Neural crest cell (in vitro differentiated cells): ENCODE measurements around the gene MCF2L. TPM values are rescaled to one million over a fixed set of nuclear protein-coding genes. Genes with fewer than 3 reads are reported as not detected.
A peak's percentile ranks its signal among the peaks of the same experiment; 100 is the strongest.

Experiments
- DNase-seq: peaks from one replicate; pipeline ENCODE4 v3.0.0; 2021; ENCODE audit warnings: low read depth, mixed read lengths, low spot score
- H3K27ac Mint-ChIP-seq: one replicate; pipeline ENCODE4 v1.8.0; 2021; ENCODE audit warnings: mild to moderate bottlenecking, mixed read lengths; ENCODE audit not compliant: unreplicated experiment
- H3K27me3 Mint-ChIP-seq: 2 replicates; pipeline ENCODE4 v1.8.0; 2021; ENCODE audit warnings: low read depth, mild to moderate bottlenecking, mixed read lengths
- H3K36me3 Mint-ChIP-seq: 2 replicates; pipeline ENCODE4 v1.8.0; 2021; ENCODE audit warnings: low read depth, mild to moderate bottlenecking, mixed read lengths
- H3K4me1 Mint-ChIP-seq: 2 replicates; pipeline ENCODE4 v1.8.0; 2021; ENCODE audit warnings: mixed read lengths
- H3K4me3 Mint-ChIP-seq: one replicate; pipeline ENCODE4 v1.8.0; 2021; ENCODE audit warnings: mild to moderate bottlenecking, mixed read lengths
- H3K9me3 Mint-ChIP-seq: 2 replicates; pipeline ENCODE4 v1.8.0; 2021; ENCODE audit warnings: mixed read lengths
- total RNA-seq: library from RNA; stranded (reverse); gene quantifications from 2 replicates; pipeline ENCODE4 v1.2.1, GENCODE V29; 2021
- TF ChIP-seq, protein P1 (sequence below): fragments of 200-600 bp; sonication (generic); conservative IDR thresholded peaks from 2 replicates; pipeline ENCODE4 v1.5.0; 2021; ENCODE audit warnings: antibody characterized with exemption, mild to moderate bottlenecking

MCF2L gene
- total RNA-seq, 1 donor from 2014 or later = 59.9 TPM

DNA sequence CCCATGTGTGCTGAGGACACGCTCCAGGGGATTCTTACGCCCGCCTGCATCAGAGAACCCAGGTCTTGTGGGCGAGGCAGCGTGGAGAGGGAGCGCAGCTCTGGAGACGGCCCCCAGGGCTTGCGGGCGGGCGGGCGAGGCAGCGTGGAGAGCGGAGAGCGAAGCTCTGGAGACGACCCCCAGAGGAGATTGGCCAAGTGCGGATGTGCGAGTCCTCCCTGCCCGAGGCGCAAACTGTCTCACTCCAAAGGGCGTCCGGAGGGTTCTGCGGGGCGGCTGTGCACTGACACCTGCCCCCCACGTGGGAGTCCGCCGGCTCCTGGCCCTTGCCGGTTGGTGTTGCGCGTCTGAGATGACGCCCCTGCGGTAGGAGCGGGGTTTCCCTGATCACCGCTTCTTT, 39.8 kb downstream of the MCF2L start:
- peaks cover 6% of the 10 kb centered on the region for H3K9me3 Mint-ChIP-seq
- H3K4me3 Mint-ChIP-seq = no peak overlapping the region

DNA sequence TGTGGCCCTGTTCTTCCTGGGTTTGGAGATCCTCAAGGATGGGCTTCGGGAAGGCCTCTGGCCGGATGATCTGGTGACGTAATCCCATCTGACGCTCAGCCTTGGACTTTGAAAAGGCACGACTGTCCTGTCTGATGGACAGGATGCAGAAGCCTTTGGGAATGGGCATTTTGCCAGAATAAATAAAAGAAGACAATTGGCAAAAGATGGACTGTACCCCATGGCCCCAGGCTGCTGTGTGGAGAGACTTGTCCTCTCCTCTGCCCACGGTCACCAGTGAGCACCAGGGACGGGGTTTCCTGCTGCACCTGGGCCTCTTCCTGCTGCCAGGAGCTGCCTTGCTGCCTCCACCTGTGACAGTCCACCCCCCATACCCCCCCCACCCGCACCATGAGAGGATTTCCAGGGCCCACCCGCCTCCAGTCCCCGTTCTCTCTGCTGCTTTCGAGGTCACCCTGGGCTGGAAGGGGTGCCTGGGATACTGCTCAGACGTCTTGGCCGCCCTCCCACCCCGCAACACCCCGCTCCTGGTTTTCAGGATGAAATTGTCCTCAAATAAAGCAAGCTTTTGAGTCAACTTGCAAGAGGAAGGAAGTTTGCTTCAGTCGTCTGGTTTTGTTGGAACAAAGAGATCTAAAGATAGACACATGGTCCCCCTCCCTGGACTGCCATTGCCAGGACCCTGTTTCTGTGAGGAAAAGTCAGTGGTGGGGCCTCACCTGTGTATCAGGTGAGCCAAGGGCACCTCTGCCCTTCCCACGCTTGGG, 40.9 kb downstream of the MCF2L start:
- Mint-ChIP-seq H3K36me3 (peaks cover 33% of the 10 kb centered on the region), H3K27ac (peak overlapping the region; percentile 92), H3K4me1 (peaks cover 31% of the 10 kb centered on the region), H3K9me3 (peaks cover 6% of the 10 kb centered on the region), H3K27me3 (no peaks in the 10 kb centered on the region), H3K4me3 (peak overlapping the region; percentile 41)
- DNase-seq = no peak
- TF ChIP-seq, protein P1, sequence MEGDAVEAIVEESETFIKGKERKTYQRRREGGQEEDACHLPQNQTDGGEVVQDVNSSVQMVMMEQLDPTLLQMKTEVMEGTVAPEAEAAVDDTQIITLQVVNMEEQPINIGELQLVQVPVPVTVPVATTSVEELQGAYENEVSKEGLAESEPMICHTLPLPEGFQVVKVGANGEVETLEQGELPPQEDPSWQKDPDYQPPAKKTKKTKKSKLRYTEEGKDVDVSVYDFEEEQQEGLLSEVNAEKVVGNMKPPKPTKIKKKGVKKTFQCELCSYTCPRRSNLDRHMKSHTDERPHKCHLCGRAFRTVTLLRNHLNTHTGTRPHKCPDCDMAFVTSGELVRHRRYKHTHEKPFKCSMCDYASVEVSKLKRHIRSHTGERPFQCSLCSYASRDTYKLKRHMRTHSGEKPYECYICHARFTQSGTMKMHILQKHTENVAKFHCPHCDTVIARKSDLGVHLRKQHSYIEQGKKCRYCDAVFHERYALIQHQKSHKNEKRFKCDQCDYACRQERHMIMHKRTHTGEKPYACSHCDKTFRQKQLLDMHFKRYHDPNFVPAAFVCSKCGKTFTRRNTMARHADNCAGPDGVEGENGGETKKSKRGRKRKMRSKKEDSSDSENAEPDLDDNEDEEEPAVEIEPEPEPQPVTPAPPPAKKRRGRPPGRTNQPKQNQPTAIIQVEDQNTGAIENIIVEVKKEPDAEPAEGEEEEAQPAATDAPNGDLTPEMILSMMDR = no peak

More for the DNA sequence above, 39.8 kb downstream of the MCF2L start:
- no peaks in the 10 kb centered on the region for H3K27me3 Mint-ChIP-seq
- TF ChIP-seq, protein P1 = no peak
- peaks cover 41% of the 10 kb centered on the region for H3K36me3 Mint-ChIP-seq
- no peak for DNase-seq
- H3K4me1 Mint-ChIP-seq = peaks cover 31% of the 10 kb centered on the region
- no peak overlapping the region for H3K27ac Mint-ChIP-seq

DNA sequence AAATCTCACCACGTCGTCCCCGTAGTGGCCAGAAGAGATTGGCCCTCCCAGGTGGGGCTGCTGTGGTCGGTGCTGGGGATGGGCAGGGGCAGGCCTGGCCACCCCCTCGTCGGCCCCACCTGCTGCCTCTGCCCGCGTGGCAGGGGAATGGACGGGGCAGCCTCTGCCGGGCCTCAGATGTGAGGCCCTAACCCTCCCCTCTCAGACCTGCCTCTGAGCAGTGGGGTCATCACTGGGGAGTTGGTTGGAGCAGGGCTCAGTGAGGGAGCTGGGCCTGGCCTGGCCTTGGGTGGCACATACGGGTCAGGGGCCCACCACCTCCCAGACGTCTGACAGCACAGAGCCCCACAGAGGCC, 41.5 kb downstream of the MCF2L start:
- Mint-ChIP-seq H3K27me3 (no peaks in the 10 kb centered on the region), H3K36me3 (peaks cover 30% of the 10 kb centered on the region), H3K9me3 (peaks cover 6% of the 10 kb centered on the region), H3K4me3 (peak overlapping the region; percentile 32), H3K27ac (no peak overlapping the region), H3K4me1 (peaks cover 30% of the 10 kb centered on the region)
- DNase-seq = no peak
- TF ChIP-seq, protein P1 = no peak

DNA sequence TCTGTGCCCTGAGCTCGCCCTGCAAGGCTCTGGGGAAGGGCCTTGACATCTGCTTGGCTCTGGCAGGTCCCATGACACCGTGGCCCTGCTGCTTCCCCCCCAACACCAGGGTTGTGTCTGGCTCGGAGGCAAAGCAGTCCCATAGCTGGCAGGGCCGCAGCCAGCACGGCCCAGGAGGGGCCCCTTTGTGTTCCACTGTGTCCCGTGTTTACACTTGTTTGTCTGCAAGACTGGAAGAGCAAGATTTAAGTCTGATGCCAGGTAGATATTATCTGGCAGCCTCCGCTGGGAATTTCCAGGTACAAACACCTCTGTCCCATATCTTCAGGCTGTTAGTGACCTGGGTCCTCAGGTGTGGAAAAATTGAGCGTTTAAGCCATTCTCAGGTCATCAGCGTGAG, 44.3 kb downstream of the MCF2L start:
- TF ChIP-seq, protein P1 = no peak
- Mint-ChIP-seq H3K9me3 (peaks cover 6% of the 10 kb centered on the region), H3K4me3 (no peak overlapping the region), H3K4me1 (peaks cover 25% of the 10 kb centered on the region), H3K27ac (peak overlapping the region; percentile 43), H3K27me3 (no peaks in the 10 kb centered on the region), H3K36me3 (peaks cover 38% of the 10 kb centered on the region)
- DNase-seq = no peak

DNA sequence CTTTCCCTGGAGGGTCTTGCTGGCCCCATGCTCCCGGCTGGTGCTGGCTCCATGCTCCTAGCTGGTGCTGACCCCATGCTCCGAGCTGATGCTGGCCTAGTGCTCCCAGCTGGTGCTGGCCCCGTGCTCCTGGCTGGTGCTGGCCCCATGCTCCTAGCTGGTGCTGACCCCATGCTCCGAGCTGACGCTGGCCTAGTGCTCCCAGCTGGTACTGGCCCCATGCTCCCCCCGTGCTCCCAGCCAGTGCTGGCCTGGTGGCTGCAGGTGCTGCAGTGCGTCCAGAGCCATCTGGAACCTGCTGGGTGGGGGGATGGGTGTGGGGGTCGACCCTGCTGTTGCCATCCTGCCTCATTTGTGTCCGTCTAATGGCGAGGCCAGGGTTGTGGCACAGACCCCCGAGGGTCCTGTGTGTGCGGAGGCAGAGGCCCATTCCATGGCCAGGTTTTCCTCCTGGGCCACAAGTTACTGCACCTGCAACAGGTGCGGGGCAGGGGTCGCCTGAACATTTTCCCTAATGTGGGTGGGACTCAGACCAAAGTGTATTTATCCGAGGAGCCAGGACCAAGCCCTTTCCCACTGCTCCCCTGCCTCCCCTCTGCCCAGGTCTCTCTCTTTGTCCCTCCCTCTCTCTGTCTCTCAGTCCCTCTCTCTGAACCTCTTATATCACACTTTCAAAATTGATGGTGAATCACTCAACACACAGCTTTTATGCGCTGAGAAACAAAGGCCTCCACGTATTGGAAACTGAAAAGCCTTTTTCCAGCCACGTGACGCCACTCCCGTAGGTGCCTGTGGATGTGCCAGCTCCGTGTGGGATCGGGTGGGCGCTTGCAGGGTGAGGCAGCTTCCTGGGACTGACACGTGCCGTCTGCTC, 45.1 kb downstream of the MCF2L start:
- DNase-seq = no peak
- no peak overlapping the region for H3K4me3 Mint-ChIP-seq
- no peaks in the 10 kb centered on the region for H3K27me3 Mint-ChIP-seq
- peaks cover 6% of the 10 kb centered on the region for H3K9me3 Mint-ChIP-seq
- H3K27ac Mint-ChIP-seq = peak overlapping the region; percentile 19
- H3K36me3 Mint-ChIP-seq = peaks cover 40% of the 10 kb centered on the region
- H3K4me1 Mint-ChIP-seq = peaks cover 25% of the 10 kb centered on the region
- TF ChIP-seq, protein P1 = no peak
